Liver (tissue), 9 donors: ENCODE data around the gene MMP2. TPM values are rescaled to one million over a fixed set of nuclear protein-coding genes. Genes with fewer than 3 reads are reported as not detected.

Experiments
- DNase-seq: peaks from one replicate; pipeline ENCODE4 v3.0.0-alpha.2; 2017; ENCODE audit warnings: low spot score
- H3K27ac ChIP-seq, 2 donors: one replicate each; pipeline ENCODE4 v1.7.0; 2013; ENCODE audit warnings: inconsistent platforms in 2 of 2, low read length in 2 of 2, control low read depth in 1 of 2, low read depth in 1 of 2, mild to moderate bottlenecking in 1 of 2
- H3K27me3 ChIP-seq, 4 donors: one replicate each; pipeline versions ENCODE4 v1.6.1 to v1.7.0; 2013; ENCODE audit warnings: low read length in 3 of 4, inconsistent platforms in 1 of 4, mild to moderate bottlenecking in 1 of 4, moderate library complexity in 1 of 4; ENCODE audit not compliant: control insufficient read depth in 4 of 4, insufficient read depth in 4 of 4
- H3K36me3 ChIP-seq, 4 donors: one replicate each; pipeline versions ENCODE4 v1.6.1 to v1.7.0; 2013; ENCODE audit warnings: low read length in 3 of 4, mild to moderate bottlenecking in 3 of 4, low read depth in 1 of 4, moderate library complexity in 1 of 4; ENCODE audit not compliant: control insufficient read depth in 4 of 4, insufficient read depth in 3 of 4
- H3K4me1 ChIP-seq, 4 donors: one replicate each; pipeline versions ENCODE4 v1.6.1 to v1.7.0; 2013; ENCODE audit warnings: low read length in 3 of 4, mild to moderate bottlenecking in 3 of 4, moderate library complexity in 1 of 4; ENCODE audit not compliant: control insufficient read depth in 4 of 4, insufficient read depth in 4 of 4
- H3K4me3 ChIP-seq, 3 donors: one replicate each; pipeline versions ENCODE4 v1.6.1 to v1.7.0; 2013; ENCODE audit warnings: low read length in 3 of 3, control low read depth in 1 of 3, low read depth in 1 of 3, mild to moderate bottlenecking in 1 of 3
- H3K9ac ChIP-seq, 2 donors: one replicate each; pipeline ENCODE4 v1.7.0; 2013; ENCODE audit warnings: low read length in 2 of 2, mild to moderate bottlenecking in 2 of 2, moderate library complexity in 2 of 2, control low read depth in 1 of 2, low read depth in 1 of 2
- H3K9me3 ChIP-seq, 4 donors: one replicate each; pipeline versions ENCODE4 v1.6.1 to v1.7.0; 2013; ENCODE audit warnings: low read length in 3 of 4; ENCODE audit not compliant: control insufficient read depth in 4 of 4
- EGR1 ChIP-seq, 2 donors: IDR thresholded peaks; 2 replicates each; pipeline ENCODE4 v1.6.1; 2016 to 2018; ENCODE audit warnings: antibody characterized with exemption in 2 of 2, low read depth in 2 of 2
- FOXA1 ChIP-seq: IDR thresholded peaks from 2 replicates; pipeline ENCODE4 v1.6.1; 2016; ENCODE audit warnings: antibody characterized with exemption
- FOXA2 ChIP-seq: IDR thresholded peaks from 2 replicates; pipeline ENCODE4 v1.6.1; 2016; ENCODE audit warnings: antibody characterized with exemption
- GABPA ChIP-seq, 2 donors: IDR thresholded peaks in 1 of 2; conservative IDR thresholded peaks in 1 of 2; 2 replicates each; pipeline ENCODE4 v1.6.1; 2016; ENCODE audit warnings: antibody characterized with exemption in 2 of 2, mild to moderate bottlenecking in 1 of 2, moderate library complexity in 1 of 2
- HNF4A ChIP-seq, 2 donors: conservative IDR thresholded peaks; 2 replicates each; pipeline ENCODE4 v1.6.1; 2016; ENCODE audit warnings: antibody characterized with exemption in 2 of 2, mild to moderate bottlenecking in 2 of 2
- HNF4G ChIP-seq: IDR thresholded peaks from 2 replicates; pipeline ENCODE4 v1.6.1; 2016; ENCODE audit warnings: antibody characterized with exemption
- JUND ChIP-seq, 2 donors: IDR thresholded peaks; 2 replicates each; pipeline ENCODE4 v1.6.1; 2016; ENCODE audit warnings: antibody characterized with exemption in 2 of 2
- NR2F2 ChIP-seq: IDR thresholded peaks from 2 replicates; pipeline ENCODE4 v1.6.1; 2016; ENCODE audit warnings: antibody characterized with exemption
- RAD21 ChIP-seq, 2 donors: IDR thresholded peaks; 2 replicates each; pipeline ENCODE4 v1.6.1; 2016; ENCODE audit warnings: antibody characterized with exemption in 2 of 2, mild to moderate bottlenecking in 2 of 2
- RXRA ChIP-seq, 2 donors: IDR thresholded peaks; 2 replicates each; pipeline ENCODE4 v1.6.1; 2017 to 2018; ENCODE audit warnings: antibody characterized with exemption in 2 of 2, mild to moderate bottlenecking in 1 of 2
- SP1 ChIP-seq: IDR thresholded peaks from 2 replicates; pipeline ENCODE4 v1.6.1; 2018; ENCODE audit warnings: antibody characterized with exemption, mild to moderate bottlenecking
- TAF1 ChIP-seq: conservative IDR thresholded peaks from 2 replicates; pipeline ENCODE4 v1.6.1; 2016; ENCODE audit warnings: antibody characterized with exemption, mild to moderate bottlenecking
- YY1 ChIP-seq: IDR thresholded peaks from 2 replicates; pipeline ENCODE4 v1.6.1; 2016; ENCODE audit warnings: antibody characterized with exemption, mild to moderate bottlenecking
- WGBS: extraction: QIAGEN DNeasy Blood & Tissue Kit; methylation state at CpG from one replicate; pipeline ENCODE4 v1.1.7; 2013; 5-methylcytosine and 5-hydroxymethylcytosine counted together
- polyA plus RNA-seq, 2 donors: library from polyadenylated mRNA; stranded (reverse) in 1 of 2; unstranded in 1 of 2; fragments of 200-250 nt in 1 of 2; fragments of >200 nt in 1 of 2; fragmentation: Nextera tagmentation in 1 of 2; extraction: Ambion mirVana in 1 of 2; gene quantifications; one replicate each; pipeline versions ENCODE4 v1.2.1 to v1.2.3, GENCODE V29; 2013 to 2015
- total RNA-seq, 2 donors: library from RNA; depleted of rRNA; stranded (reverse); fragments of >200 nt; gene quantifications; one replicate each; pipeline ENCODE4 v1.2.3, GENCODE V29; 2014
- TF ChIP-seq, protein P1 (sequence below): IDR thresholded peaks from 2 replicates; pipeline ENCODE4 v1.6.1; 2016; ENCODE audit warnings: antibody characterized with exemption
- TF ChIP-seq, protein P2 (sequence below): IDR thresholded peaks from 2 replicates; pipeline ENCODE4 v1.6.1; 2016; ENCODE audit warnings: antibody characterized with exemption
- TF ChIP-seq, protein P3 (sequence below): fragments of 150-350 bp; IDR thresholded peaks from 2 replicates; pipeline ENCODE4 v1.5.1; 2017; ENCODE audit warnings: improper control_type of control experiment, low read depth, low read length; ENCODE audit not compliant: missing input control
- TF ChIP-seq, protein P4 (sequence below): IDR thresholded peaks from 2 replicates; pipeline ENCODE4 v1.6.1; 2016; ENCODE audit warnings: antibody characterized with exemption, mild to moderate bottlenecking
- TF ChIP-seq, protein P5 (sequence below): IDR thresholded peaks from 2 replicates; pipeline ENCODE4 v1.6.1; 2016; ENCODE audit warnings: antibody characterized with exemption
- donor health status: healthy.
- donor health status: healthy.
- donor health status: healthy.
- donor health status: healthy.
- donor health status: healthy.

MMP2 gene
- total and polyA plus RNA-seq, 4 donors = 2.8 to 6.3 (median 5.3) TPM

DNA sequence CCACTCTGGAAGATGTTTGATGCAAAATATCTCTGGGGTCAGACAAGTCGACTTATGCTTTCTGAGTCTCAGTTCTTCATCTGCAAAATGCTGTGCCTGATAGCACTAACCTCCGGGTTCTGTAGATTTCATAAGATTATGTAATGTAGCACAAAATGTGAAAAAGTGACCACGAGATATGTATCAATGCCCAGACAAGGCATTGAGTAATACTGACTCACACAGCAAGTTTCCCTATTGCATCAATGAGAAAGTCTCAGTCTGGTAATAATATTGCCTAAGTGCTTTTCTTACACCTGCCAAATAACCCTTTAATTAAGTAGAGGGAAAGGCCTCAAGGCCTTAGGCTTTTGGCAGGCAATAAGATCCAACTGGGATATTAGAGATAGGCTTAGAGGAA, 41.4 kb upstream of the MMP2 start:
- Histone ChIP-seq H3K9ac (no peak overlapping the region), H3K27ac (no peak overlapping the region), H3K27me3 (no peaks in the 10 kb centered on the region), H3K36me3 (no peaks in the 10 kb centered on the region), H3K9me3 (no peaks in the 10 kb centered on the region), H3K4me1 (no peaks in the 10 kb centered on the region), H3K4me3 (no peak overlapping the region)
- DNase-seq = no peak
- 67% methylated on average over 3 of the region's 3 CpGs for WGBS
- TF ChIP-seq TAF1 (no peak), JUND (IDR thresholded peaks at IDR 0.05) (no peak), FOXA1 (no peak), YY1 (no peak), HNF4A (conservative IDR thresholded peaks at IDR 0.05) (no peak), RAD21 (IDR thresholded peaks at IDR 0.05) (no peak), NR2F2 (no peak), SP1 (no peak), FOXA2 (no peak), EGR1 (IDR thresholded peaks at IDR 0.05; ENCODE audit: low read depth in 2 of 2) (no peak), GABPA (IDR thresholded peaks at IDR 0.05 in 1 of 2, conservative IDR thresholded peaks at IDR 0.05 in 1 of 2) (no peak)
- TF ChIP-seq, protein P1, sequence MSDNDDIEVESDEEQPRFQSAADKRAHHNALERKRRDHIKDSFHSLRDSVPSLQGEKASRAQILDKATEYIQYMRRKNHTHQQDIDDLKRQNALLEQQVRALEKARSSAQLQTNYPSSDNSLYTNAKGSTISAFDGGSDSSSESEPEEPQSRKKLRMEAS = no peak
- TF ChIP-seq, protein P2, sequence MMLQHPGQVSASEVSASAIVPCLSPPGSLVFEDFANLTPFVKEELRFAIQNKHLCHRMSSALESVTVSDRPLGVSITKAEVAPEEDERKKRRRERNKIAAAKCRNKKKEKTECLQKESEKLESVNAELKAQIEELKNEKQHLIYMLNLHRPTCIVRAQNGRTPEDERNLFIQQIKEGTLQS = no peak
- TF ChIP-seq, protein P3, sequence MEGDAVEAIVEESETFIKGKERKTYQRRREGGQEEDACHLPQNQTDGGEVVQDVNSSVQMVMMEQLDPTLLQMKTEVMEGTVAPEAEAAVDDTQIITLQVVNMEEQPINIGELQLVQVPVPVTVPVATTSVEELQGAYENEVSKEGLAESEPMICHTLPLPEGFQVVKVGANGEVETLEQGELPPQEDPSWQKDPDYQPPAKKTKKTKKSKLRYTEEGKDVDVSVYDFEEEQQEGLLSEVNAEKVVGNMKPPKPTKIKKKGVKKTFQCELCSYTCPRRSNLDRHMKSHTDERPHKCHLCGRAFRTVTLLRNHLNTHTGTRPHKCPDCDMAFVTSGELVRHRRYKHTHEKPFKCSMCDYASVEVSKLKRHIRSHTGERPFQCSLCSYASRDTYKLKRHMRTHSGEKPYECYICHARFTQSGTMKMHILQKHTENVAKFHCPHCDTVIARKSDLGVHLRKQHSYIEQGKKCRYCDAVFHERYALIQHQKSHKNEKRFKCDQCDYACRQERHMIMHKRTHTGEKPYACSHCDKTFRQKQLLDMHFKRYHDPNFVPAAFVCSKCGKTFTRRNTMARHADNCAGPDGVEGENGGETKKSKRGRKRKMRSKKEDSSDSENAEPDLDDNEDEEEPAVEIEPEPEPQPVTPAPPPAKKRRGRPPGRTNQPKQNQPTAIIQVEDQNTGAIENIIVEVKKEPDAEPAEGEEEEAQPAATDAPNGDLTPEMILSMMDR = no peak
- TF ChIP-seq, protein P4, sequence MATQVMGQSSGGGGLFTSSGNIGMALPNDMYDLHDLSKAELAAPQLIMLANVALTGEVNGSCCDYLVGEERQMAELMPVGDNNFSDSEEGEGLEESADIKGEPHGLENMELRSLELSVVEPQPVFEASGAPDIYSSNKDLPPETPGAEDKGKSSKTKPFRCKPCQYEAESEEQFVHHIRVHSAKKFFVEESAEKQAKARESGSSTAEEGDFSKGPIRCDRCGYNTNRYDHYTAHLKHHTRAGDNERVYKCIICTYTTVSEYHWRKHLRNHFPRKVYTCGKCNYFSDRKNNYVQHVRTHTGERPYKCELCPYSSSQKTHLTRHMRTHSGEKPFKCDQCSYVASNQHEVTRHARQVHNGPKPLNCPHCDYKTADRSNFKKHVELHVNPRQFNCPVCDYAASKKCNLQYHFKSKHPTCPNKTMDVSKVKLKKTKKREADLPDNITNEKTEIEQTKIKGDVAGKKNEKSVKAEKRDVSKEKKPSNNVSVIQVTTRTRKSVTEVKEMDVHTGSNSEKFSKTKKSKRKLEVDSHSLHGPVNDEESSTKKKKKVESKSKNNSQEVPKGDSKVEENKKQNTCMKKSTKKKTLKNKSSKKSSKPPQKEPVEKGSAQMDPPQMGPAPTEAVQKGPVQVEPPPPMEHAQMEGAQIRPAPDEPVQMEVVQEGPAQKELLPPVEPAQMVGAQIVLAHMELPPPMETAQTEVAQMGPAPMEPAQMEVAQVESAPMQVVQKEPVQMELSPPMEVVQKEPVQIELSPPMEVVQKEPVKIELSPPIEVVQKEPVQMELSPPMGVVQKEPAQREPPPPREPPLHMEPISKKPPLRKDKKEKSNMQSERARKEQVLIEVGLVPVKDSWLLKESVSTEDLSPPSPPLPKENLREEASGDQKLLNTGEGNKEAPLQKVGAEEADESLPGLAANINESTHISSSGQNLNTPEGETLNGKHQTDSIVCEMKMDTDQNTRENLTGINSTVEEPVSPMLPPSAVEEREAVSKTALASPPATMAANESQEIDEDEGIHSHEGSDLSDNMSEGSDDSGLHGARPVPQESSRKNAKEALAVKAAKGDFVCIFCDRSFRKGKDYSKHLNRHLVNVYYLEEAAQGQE = no peak
- TF ChIP-seq, protein P5, sequence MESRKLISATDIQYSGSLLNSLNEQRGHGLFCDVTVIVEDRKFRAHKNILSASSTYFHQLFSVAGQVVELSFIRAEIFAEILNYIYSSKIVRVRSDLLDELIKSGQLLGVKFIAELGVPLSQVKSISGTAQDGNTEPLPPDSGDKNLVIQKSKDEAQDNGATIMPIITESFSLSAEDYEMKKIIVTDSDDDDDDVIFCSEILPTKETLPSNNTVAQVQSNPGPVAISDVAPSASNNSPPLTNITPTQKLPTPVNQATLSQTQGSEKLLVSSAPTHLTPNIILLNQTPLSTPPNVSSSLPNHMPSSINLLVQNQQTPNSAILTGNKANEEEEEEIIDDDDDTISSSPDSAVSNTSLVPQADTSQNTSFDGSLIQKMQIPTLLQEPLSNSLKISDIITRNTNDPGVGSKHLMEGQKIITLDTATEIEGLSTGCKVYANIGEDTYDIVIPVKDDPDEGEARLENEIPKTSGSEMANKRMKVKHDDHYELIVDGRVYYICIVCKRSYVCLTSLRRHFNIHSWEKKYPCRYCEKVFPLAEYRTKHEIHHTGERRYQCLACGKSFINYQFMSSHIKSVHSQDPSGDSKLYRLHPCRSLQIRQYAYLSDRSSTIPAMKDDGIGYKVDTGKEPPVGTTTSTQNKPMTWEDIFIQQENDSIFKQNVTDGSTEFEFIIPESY = no peak

DNA sequence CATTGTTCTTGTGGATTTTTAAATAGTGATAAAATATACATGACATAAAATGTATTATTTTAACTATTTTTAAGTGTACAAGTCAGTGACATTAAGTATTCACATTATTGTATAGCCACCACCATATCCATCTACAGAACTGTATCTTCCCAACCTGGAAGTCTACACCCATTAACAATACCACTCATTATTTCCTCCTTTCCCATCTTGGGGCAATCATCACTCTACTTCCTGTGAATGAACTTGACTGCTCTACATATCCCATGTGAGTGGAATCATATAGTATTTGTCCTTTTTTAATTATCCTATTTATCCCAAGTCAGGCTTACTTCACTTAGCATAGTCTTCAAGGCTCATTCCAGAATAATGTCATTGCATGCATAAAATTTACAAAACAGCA, 40.7 kb upstream of the MMP2 start:
- H3K9ac ChIP-seq = no peak overlapping the region
- H3K9me3 ChIP-seq = no peaks in the 10 kb centered on the region
- TF ChIP-seq FOXA2 = no peak
- TF ChIP-seq, protein P3 = no peak
- TF ChIP-seq, protein P5 = no peak
- TF ChIP-seq, protein P2 = no peak
- no peak for TF ChIP-seq FOXA1
- no peak for TF ChIP-seq RXRA (IDR thresholded peaks at IDR 0.05)
- no peak for TF ChIP-seq GABPA (IDR thresholded peaks at IDR 0.05 in 1 of 2, conservative IDR thresholded peaks at IDR 0.05 in 1 of 2)
- no peak for TF ChIP-seq HNF4A (conservative IDR thresholded peaks at IDR 0.05)
- TF ChIP-seq TAF1 = no peak
- TF ChIP-seq NR2F2 = no peak
- no peak for TF ChIP-seq YY1
- TF ChIP-seq HNF4G = no peak

More for the DNA sequence above, 40.7 kb upstream of the MMP2 start:
- no peak overlapping the region for H3K27ac ChIP-seq
- H3K36me3 ChIP-seq = no peaks in the 10 kb centered on the region
- no peak overlapping the region for H3K4me3 ChIP-seq
- H3K27me3 ChIP-seq = no peaks in the 10 kb centered on the region
- no peak for DNase-seq
- no peaks in the 10 kb centered on the region for H3K4me1 ChIP-seq
